ENCODE data around the gene FRMD1.
"Not testable (repeated sequence)": the region's sequence is repeated elsewhere in the genome, so short reads cannot be mapped to it uniquely, and the experiment has no call there.

The FRMD1 gene

GRCh38 chr6:168086616-168087015 lies 7.6 kb upstream of the FRMD1 start:
- no peaks in the 10 kb centered on the region for H3K27me3 ChIP-seq (ENCODE audit: insufficient read depth, low read length)
- peaks cover 20% of the 10 kb centered on the region; the same call in 1 of the 2 replicates for H3K4me1 ChIP-seq (ENCODE audit: insufficient read depth, low read length)
- H3K9ac ChIP-seq (ENCODE audit: low read depth, low read length): no peak overlapping the region
- 96% methylated on average over 10 of the region's 10 CpGs for WGBS
- H3K4me3 ChIP-seq (ENCODE audit: low read length): no peak overlapping the region
- no peaks in the 10 kb centered on the region for H3K9me3 ChIP-seq (ENCODE audit: insufficient read depth, low read depth, low read length)
- H3K36me3 ChIP-seq (ENCODE audit: insufficient read depth, low read length): no peaks in the 10 kb centered on the region
- no peak overlapping the region for H3K27ac ChIP-seq (ENCODE audit: low read depth, low read length)

- WGBS: 93% methylated on average over 10 of the region's 10 CpGs
- no peaks in the 10 kb centered on the region for H3K27me3 ChIP-seq (ENCODE audit: insufficient read depth, low read length)
- peaks cover 20% of the 10 kb centered on the region; the same call in 1 of the 2 replicates for H3K4me1 ChIP-seq (ENCODE audit: insufficient read depth, low read length)
Observed at GRCh38 chr6:168086066-168086465, 7.1 kb upstream of the FRMD1 start.

GRCh38 chr6:168084465-168085160 lies 5.6 kb upstream of the FRMD1 start:
- Histone ChIP-seq H3K4me1 (ENCODE audit: insufficient read depth, low read length) (peaks cover 18% of the 10 kb centered on the region; the same call in 1 of the 2 replicates), H3K36me3 (ENCODE audit: insufficient read depth, low read length) (no peaks in the 10 kb centered on the region), H3K9me3 (ENCODE audit: insufficient read depth, low read depth, low read length) (no peaks in the 10 kb centered on the region), H3K27me3 (ENCODE audit: insufficient read depth, low read length) (no peaks in the 10 kb centered on the region), H3K4me3 (ENCODE audit: low read length) (no peak overlapping the region), H3K27ac (ENCODE audit: low read depth, low read length) (no peak overlapping the region), H3K9ac (ENCODE audit: low read depth, low read length) (no peak overlapping the region)
- 88% methylated on average over 18 of the region's 19 CpGs for WGBS

More at GRCh38 chr6:168086066-168086465, 7.1 kb upstream of the FRMD1 start:
- no peaks in the 10 kb centered on the region for H3K9me3 ChIP-seq (ENCODE audit: insufficient read depth, low read depth, low read length)
- no peak overlapping the region for H3K4me3 ChIP-seq (ENCODE audit: low read length)
- H3K9ac ChIP-seq (ENCODE audit: low read depth, low read length): no peak overlapping the region
- no peak overlapping the region for H3K27ac ChIP-seq (ENCODE audit: low read depth, low read length)
- no peaks in the 10 kb centered on the region for H3K36me3 ChIP-seq (ENCODE audit: insufficient read depth, low read length)

GRCh38 chr6:168083514-168083885 lies 4.5 kb upstream of the FRMD1 start:
- H3K9me3 ChIP-seq (ENCODE audit: insufficient read depth, low read depth, low read length): no peaks in the 10 kb centered on the region
- no peaks in the 10 kb centered on the region for H3K27me3 ChIP-seq (ENCODE audit: insufficient read depth, low read length)
- H3K4me1 ChIP-seq (ENCODE audit: insufficient read depth, low read length): peaks cover 10% of the 10 kb centered on the region; the same call in 1 of the 2 replicates
- no peaks in the 10 kb centered on the region for H3K36me3 ChIP-seq (ENCODE audit: insufficient read depth, low read length)
- no peak overlapping the region for H3K27ac ChIP-seq (ENCODE audit: low read depth, low read length)
- no peak overlapping the region for H3K9ac ChIP-seq (ENCODE audit: low read depth, low read length)
- WGBS: 72% methylated on average over 4 of the region's 5 CpGs
- H3K4me3 ChIP-seq (ENCODE audit: low read length): no peak overlapping the region

GRCh38 chr6:168082860-168083513 lies 4.0 kb upstream of the FRMD1 start:
- H3K4me3 ChIP-seq (ENCODE audit: low read length): no peak overlapping the region
- no peaks in the 10 kb centered on the region for H3K9me3 ChIP-seq (ENCODE audit: insufficient read depth, low read depth, low read length)
- no peak overlapping the region for H3K9ac ChIP-seq (ENCODE audit: low read depth, low read length)
- H3K27me3 ChIP-seq (ENCODE audit: insufficient read depth, low read length): no peaks in the 10 kb centered on the region
- 71% methylated on average over 17 of the region's 17 CpGs for WGBS
- H3K36me3 ChIP-seq (ENCODE audit: insufficient read depth, low read length): no peaks in the 10 kb centered on the region
- peaks cover 4% of the 10 kb centered on the region; the same call in 1 of the 2 replicates for H3K4me1 ChIP-seq (ENCODE audit: insufficient read depth, low read length)
- no peak overlapping the region for H3K27ac ChIP-seq (ENCODE audit: low read depth, low read length)

GRCh38 chr6:168081858-168082546 lies 3.0 kb upstream of the FRMD1 start:
- no peak overlapping the region for H3K9ac ChIP-seq (ENCODE audit: low read depth, low read length)
- H3K4me3 ChIP-seq (ENCODE audit: low read length): no peak overlapping the region
- no peaks in the 10 kb centered on the region for H3K4me1 ChIP-seq (ENCODE audit: insufficient read depth, low read length)
- no peak overlapping the region for H3K27ac ChIP-seq (ENCODE audit: low read depth, low read length)
- H3K27me3 ChIP-seq (ENCODE audit: insufficient read depth, low read length): no peaks in the 10 kb centered on the region
- H3K9me3 ChIP-seq (ENCODE audit: insufficient read depth, low read depth, low read length): no peaks in the 10 kb centered on the region
- 95% methylated on average over 25 of the region's 26 CpGs for WGBS
- H3K36me3 ChIP-seq (ENCODE audit: insufficient read depth, low read length): no peaks in the 10 kb centered on the region

GRCh38 chr6:168080393-168081077 lies 1.5 kb upstream of the FRMD1 start:
- no peak overlapping the region for H3K27ac ChIP-seq (ENCODE audit: low read depth, low read length)
- H3K9ac ChIP-seq (ENCODE audit: low read depth, low read length): no peak overlapping the region
- H3K4me3 ChIP-seq (ENCODE audit: low read length): no peak overlapping the region
- no peaks in the 10 kb centered on the region for H3K36me3 ChIP-seq (ENCODE audit: insufficient read depth, low read length)
- WGBS: 91% methylated on average over 24 of the region's 24 CpGs
- no peaks in the 10 kb centered on the region for H3K4me1 ChIP-seq (ENCODE audit: insufficient read depth, low read length)
- no peaks in the 10 kb centered on the region for H3K27me3 ChIP-seq (ENCODE audit: insufficient read depth, low read length)
- no peaks in the 10 kb centered on the region for H3K9me3 ChIP-seq (ENCODE audit: insufficient read depth, low read depth, low read length)

- Histone ChIP-seq H3K27ac (ENCODE audit: low read depth, low read length) (no peak overlapping the region), H3K27me3 (ENCODE audit: insufficient read depth, low read length) (0 out of 2 replicates have a peak, but pooled peaks cover 3% of the 10 kb centered on the region), H3K9me3 (ENCODE audit: insufficient read depth, low read depth, low read length) (no peaks in the 10 kb centered on the region), H3K36me3 (ENCODE audit: insufficient read depth, low read length) (no peaks in the 10 kb centered on the region), H3K4me1 (ENCODE audit: insufficient read depth, low read length) (no peaks in the 10 kb centered on the region), H3K4me3 (ENCODE audit: low read length) (no peak overlapping the region), H3K9ac (ENCODE audit: low read depth, low read length) (no peak overlapping the region)
- 86% methylated on average over 20 of the region's 21 CpGs for WGBS
Observed at GRCh38 chr6:168078175-168078942, 653 bp downstream of the FRMD1 start.

- H3K9me3 ChIP-seq (ENCODE audit: insufficient read depth, low read depth, low read length); H3K9ac ChIP-seq (ENCODE audit: low read depth, low read length); H3K36me3 ChIP-seq (ENCODE audit: insufficient read depth, low read length); H3K4me3 ChIP-seq (ENCODE audit: low read length); H3K4me1 ChIP-seq (ENCODE audit: insufficient read depth, low read length); H3K27me3 ChIP-seq (ENCODE audit: insufficient read depth, low read length); H3K27ac ChIP-seq (ENCODE audit: low read depth, low read length): not testable (repeated sequence)
- WGBS: 92% methylated on average over 7 of the region's 7 CpGs
Observed at GRCh38 chr6:168077401-168077800, 1.6 kb downstream of the FRMD1 start.

GRCh38 chr6:168075787-168076202 lies 3.2 kb downstream of the FRMD1 start:
- no peaks in the 10 kb centered on the region for H3K4me1 ChIP-seq (ENCODE audit: insufficient read depth, low read length)
- H3K4me3 ChIP-seq (ENCODE audit: low read length): no peak overlapping the region
- H3K27me3 ChIP-seq (ENCODE audit: insufficient read depth, low read length): 0 out of 2 replicates have a peak, but pooled peaks cover 3% of the 10 kb centered on the region
- H3K9ac ChIP-seq (ENCODE audit: low read depth, low read length): no peak overlapping the region
- H3K36me3 ChIP-seq (ENCODE audit: insufficient read depth, low read length): no peaks in the 10 kb centered on the region
- H3K9me3 ChIP-seq (ENCODE audit: insufficient read depth, low read depth, low read length): no peaks in the 10 kb centered on the region
- 92% methylated on average over 34 of the region's 34 CpGs for WGBS
- H3K27ac ChIP-seq (ENCODE audit: low read depth, low read length): no peak overlapping the region

All from HUES64 (cell line).